A673 (cell line): ENCODE measurements around the gene PNLIPRP1. TPM values are rescaled to one million over a fixed set of nuclear protein-coding genes. Genes with fewer than 3 reads are reported as not detected.

Source experiments
- BruUV-seq: library from RNA; stranded (reverse); fragments of 400-500 nt; replicated peaks from 2 replicates; lab custom pipeline; 2021; lab: Mats Ljungman, UMichigan
- CTCF ChIA-PET: fragments of 300-600 bp; sonication (Branson Sonifier 250); formaldehyde crosslinking; loops from one replicate; lab custom pipeline; 2022; ENCODE audit warnings: antibody characterized with exemption; lab: Charles Lee
- POLR2A ChIA-PET: fragments of 300-600 bp; sonication (Branson Sonifier 250); formaldehyde crosslinking; loops from one replicate; lab custom pipeline; 2022; ENCODE audit warnings: antibody characterized with exemption; ENCODE audit not compliant: low non-redundant PET; lab: Charles Lee
- DNase-seq: peaks from one replicate; pipeline ENCODE4 v3.0.0-alpha.2; 2015; ENCODE audit warnings: low spot score
- H3K27ac ChIP-seq: fragments of 200-600 bp; sonication (generic); 2 replicates; pipeline ENCODE4 v1.5.1; 2016; ENCODE audit warnings: mixed run types, low read depth, mild to moderate bottlenecking, mixed read lengths, antibody characterized with exemption, low read length; ENCODE audit not compliant: poor library complexity, severe bottlenecking
- H3K27me3 ChIP-seq: fragments of 200-600 bp; sonication (generic); replicated peaks from 2 replicates; pipeline ENCODE4 v1.6.1; 2017; ENCODE audit warnings: mixed run types, low read depth, mild to moderate bottlenecking, mixed read lengths, antibody characterized with exemption, low read length; ENCODE audit not compliant: insufficient read depth, poor library complexity
- H3K36me3 ChIP-seq: fragments of 200-600 bp; sonication (generic); 2 replicates; pipeline ENCODE4 v1.6.1; 2016; ENCODE audit warnings: mixed run types, mild to moderate bottlenecking, mixed read lengths, antibody characterized with exemption, low read length; ENCODE audit not compliant: insufficient read depth, poor library complexity, severe bottlenecking
- H3K4me1 ChIP-seq: fragments of 200-600 bp; sonication (generic); 2 replicates; pipeline ENCODE4 v1.6.1; 2017; ENCODE audit warnings: mixed run types, mild to moderate bottlenecking, mixed read lengths, antibody characterized with exemption, low read length; ENCODE audit not compliant: insufficient read depth, poor library complexity, severe bottlenecking
- H3K4me3 ChIP-seq: fragments of 200-600 bp; sonication (generic); 2 replicates; pipeline ENCODE4 v1.5.1; 2016; ENCODE audit warnings: low read depth, mixed run types, mild to moderate bottlenecking, mixed read lengths, low read length; ENCODE audit not compliant: poor library complexity, severe bottlenecking
- H3K9me3 ChIP-seq: fragments of 200-600 bp; sonication (generic); 2 replicates; pipeline ENCODE4 v1.6.1; 2016; ENCODE audit warnings: mixed run types, low read depth, mild to moderate bottlenecking, mixed read lengths, antibody characterized with exemption, low read length; ENCODE audit not compliant: poor library complexity, severe bottlenecking
- EZH2 ChIP-seq: fragments of 200-600 bp; sonication (generic); IDR thresholded peaks from 2 replicates; pipeline ENCODE4 v1.6.1; 2017; ENCODE audit warnings: borderline replicate concordance, low read depth, mild to moderate bottlenecking, mixed read lengths, antibody characterized with exemption, low read length; ENCODE audit not compliant: poor library complexity, severe bottlenecking
- intact Hi-C: fragments of 100-400 bp; cut with micrococcal nuclease; formaldehyde crosslinking; loops from one replicate; pipeline ENCODE4 v1.10.0; 2022; ENCODE audit not compliant: unreplicated experiment
- total RNA-seq: library from RNA; stranded (reverse); gene quantifications from 2 replicates; pipeline ENCODE4 v1.2.3, GENCODE V29; 2021
- TF ChIP-seq, protein P1 (sequence below): fragments of 300-800, 200-600 bp; sonication (generic); conservative IDR thresholded peaks from 2 replicates; pipeline ENCODE4 v1.5.1; 2017; ENCODE audit warnings: low read depth, mild to moderate bottlenecking, antibody characterized with exemption, low read length, moderate library complexity, mixed read lengths

Gene PNLIPRP1
- total RNA-seq, 1 experiment from 2014 or later = not detected

DNA sequence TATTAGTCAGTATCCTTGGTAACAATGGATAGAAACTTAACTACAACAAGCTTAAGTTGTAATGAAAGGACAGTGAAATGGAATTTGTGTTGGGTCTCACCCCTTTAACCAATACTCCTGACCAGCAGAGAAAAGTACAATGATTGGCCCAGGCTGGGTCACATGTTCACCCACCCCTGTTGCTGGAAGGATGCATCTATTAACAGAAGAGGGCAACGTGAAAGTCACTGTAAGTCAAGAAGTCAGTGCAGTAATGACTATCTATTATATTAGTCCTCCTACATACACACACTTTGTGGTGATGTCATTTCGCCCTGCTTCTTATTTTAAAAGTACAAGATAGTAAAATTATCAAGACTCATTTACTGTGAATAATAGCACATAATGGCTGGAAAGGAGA lies 46.2 kb downstream of the PNLIPRP1 start:
- TF ChIP-seq, protein P1, sequence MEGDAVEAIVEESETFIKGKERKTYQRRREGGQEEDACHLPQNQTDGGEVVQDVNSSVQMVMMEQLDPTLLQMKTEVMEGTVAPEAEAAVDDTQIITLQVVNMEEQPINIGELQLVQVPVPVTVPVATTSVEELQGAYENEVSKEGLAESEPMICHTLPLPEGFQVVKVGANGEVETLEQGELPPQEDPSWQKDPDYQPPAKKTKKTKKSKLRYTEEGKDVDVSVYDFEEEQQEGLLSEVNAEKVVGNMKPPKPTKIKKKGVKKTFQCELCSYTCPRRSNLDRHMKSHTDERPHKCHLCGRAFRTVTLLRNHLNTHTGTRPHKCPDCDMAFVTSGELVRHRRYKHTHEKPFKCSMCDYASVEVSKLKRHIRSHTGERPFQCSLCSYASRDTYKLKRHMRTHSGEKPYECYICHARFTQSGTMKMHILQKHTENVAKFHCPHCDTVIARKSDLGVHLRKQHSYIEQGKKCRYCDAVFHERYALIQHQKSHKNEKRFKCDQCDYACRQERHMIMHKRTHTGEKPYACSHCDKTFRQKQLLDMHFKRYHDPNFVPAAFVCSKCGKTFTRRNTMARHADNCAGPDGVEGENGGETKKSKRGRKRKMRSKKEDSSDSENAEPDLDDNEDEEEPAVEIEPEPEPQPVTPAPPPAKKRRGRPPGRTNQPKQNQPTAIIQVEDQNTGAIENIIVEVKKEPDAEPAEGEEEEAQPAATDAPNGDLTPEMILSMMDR = no peak
- no peak for TF ChIP-seq EZH2
- Histone ChIP-seq H3K27ac (no peak overlapping the region), H3K9me3 (no peaks in the 10 kb centered on the region), H3K4me1 (no peaks in the 10 kb centered on the region), H3K36me3 (no peaks in the 10 kb centered on the region), H3K27me3 (no peaks in the 10 kb centered on the region), H3K4me3 (no peak overlapping the region)
- no TSS peak for BruUV-seq
- POLR2A ChIA-PET = no interaction called here
- intact Hi-C loops = no loop called here
- CTCF ChIA-PET = no interaction called here
- no peak for DNase-seq

DNA sequence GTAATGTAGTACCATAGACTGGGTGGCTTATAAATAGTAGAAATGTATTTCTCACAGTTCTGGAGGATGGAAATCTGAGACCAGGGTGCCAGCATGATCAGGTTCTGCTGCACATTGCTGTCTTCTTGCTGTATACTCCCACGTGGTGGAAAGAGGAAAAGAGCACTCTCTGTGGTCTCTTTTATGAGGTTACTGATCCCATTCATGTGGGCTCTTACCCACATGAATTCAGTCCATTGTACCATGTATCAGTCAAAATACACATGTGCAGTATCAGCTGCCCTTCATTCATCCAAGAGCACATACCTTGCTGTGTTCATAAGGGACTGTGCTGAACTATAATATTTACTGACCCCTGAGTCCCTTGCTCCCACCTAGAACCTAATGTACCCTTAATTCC lies 47.1 kb downstream of the PNLIPRP1 start:
- H3K4me1 ChIP-seq = no peaks in the 10 kb centered on the region
- BruUV-seq = no TSS peak
- intact Hi-C loops = no loop called here

DNA sequence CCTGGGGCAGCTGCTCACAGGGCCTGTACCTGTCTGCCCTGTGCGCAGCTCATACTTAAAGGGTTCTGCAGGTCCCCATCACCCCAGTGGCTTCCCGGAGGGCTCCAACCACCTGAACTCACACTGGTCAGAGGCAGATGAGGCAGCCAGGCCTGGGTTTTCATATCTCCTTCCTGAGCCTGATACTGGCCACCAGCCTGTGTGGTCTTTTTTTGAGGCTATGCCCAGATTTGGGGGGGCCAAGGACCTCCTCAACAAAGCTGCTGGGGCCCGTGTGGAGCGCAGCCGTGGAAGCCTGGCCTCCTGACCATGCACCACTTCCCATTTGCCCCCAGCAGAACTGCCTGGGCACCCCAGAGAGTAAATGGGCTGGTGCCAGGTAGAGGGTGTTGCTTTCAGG lies 55.7 kb downstream of the PNLIPRP1 start:
- Histone ChIP-seq H3K4me3 (no peak overlapping the region), H3K36me3 (no peaks in the 10 kb centered on the region), H3K27ac (no peak overlapping the region), H3K27me3 (peaks cover 25% of the 10 kb centered on the region), H3K9me3 (no peaks in the 10 kb centered on the region), H3K4me1 (no peaks in the 10 kb centered on the region)
- POLR2A ChIA-PET = no interaction called here
- TF ChIP-seq, protein P1 = no peak
- no peak for TF ChIP-seq EZH2
- CTCF ChIA-PET = no interaction called here
- DNase-seq = no peak
- BruUV-seq = no TSS peak
- intact Hi-C loops = no loop called here

More for the DNA sequence above, 47.1 kb downstream of the PNLIPRP1 start:
- no peaks in the 10 kb centered on the region for H3K36me3 ChIP-seq
- H3K9me3 ChIP-seq = no peaks in the 10 kb centered on the region
- ChIA-PET POLR2A (no interaction called here), CTCF (no interaction called here)
- H3K27me3 ChIP-seq = peaks cover 5% of the 10 kb centered on the region
- H3K4me3 ChIP-seq = no peak overlapping the region
- H3K27ac ChIP-seq = no peak overlapping the region
- no peak for TF ChIP-seq EZH2
- TF ChIP-seq, protein P1 = no peak
- no peak for DNase-seq
